Hepatocyte (in vitro differentiated cells): ENCODE measurements around the gene NUAK1. TPM values are rescaled to one million over a fixed set of nuclear protein-coding genes. Genes with fewer than 3 reads are reported as not detected.

Experiments used
- DNase-seq: peaks from one replicate; pipeline ENCODE4 v3.0.0-alpha.2; 2016; ENCODE audit warnings: low spot score
- H2AFZ ChIP-seq: fragments of 200-600 bp; sonication (generic); 2 replicates; pipeline ENCODE4 v1.6.0; 2016; ENCODE audit warnings: antibody characterized with exemption, mild to moderate bottlenecking
- H3K27ac ChIP-seq: fragments of 200-600 bp; sonication (generic); 2 replicates; pipeline ENCODE4 v1.5.1; 2016; ENCODE audit warnings: mild to moderate bottlenecking
- H3K27me3 ChIP-seq: fragments of 200-600 bp; sonication (generic); 2 replicates; pipeline ENCODE4 v1.6.1; 2016
- H3K36me3 ChIP-seq: fragments of 200-600 bp; sonication (generic); replicated peaks from 2 replicates; pipeline ENCODE4 v1.5.1; 2016; ENCODE audit warnings: low read depth; ENCODE audit not compliant: insufficient read depth
- H3K4me1 ChIP-seq: fragments of 200-600 bp; sonication (generic); 2 replicates; pipeline ENCODE4 v1.5.1; 2016; ENCODE audit warnings: mild to moderate bottlenecking, moderate library complexity; ENCODE audit not compliant: insufficient read depth
- H3K4me2 ChIP-seq: fragments of 200-600 bp; sonication (generic); 2 replicates; pipeline ENCODE4 v1.6.0; 2016
- H3K4me3 ChIP-seq: fragments of 200-600 bp; sonication (generic); 2 replicates; pipeline ENCODE4 v1.5.1; 2016; ENCODE audit warnings: mild to moderate bottlenecking
- H3K79me2 ChIP-seq: fragments of 200-600 bp; sonication (generic); 2 replicates; pipeline ENCODE4 v1.6.0; 2017; ENCODE audit warnings: mild to moderate bottlenecking
- H3K9me2 ChIP-seq: fragments of 200-600 bp; sonication (generic); replicated peaks from 2 replicates; pipeline ENCODE4 v1.6.0; 2017; ENCODE audit warnings: mild to moderate bottlenecking; ENCODE audit not compliant: insufficient read depth
- H3K9me3 ChIP-seq: fragments of 200-600 bp; sonication (generic); 2 replicates; pipeline ENCODE4 v1.5.1; 2016; ENCODE audit warnings: low read depth, mild to moderate bottlenecking
- H4K20me1 ChIP-seq: fragments of 200-600 bp; sonication (generic); 2 replicates; pipeline ENCODE4 v1.6.0; 2016; ENCODE audit warnings: mild to moderate bottlenecking; ENCODE audit not compliant: insufficient read depth, poor library complexity, severe bottlenecking
- EZH2 ChIP-seq: fragments of 200-600 bp; sonication (generic); IDR thresholded peaks from 2 replicates; pipeline ENCODE4 v1.6.1; 2016; ENCODE audit warnings: antibody characterized with exemption, mild to moderate bottlenecking, borderline replicate concordance
- EZH2phosphoT487 ChIP-seq: fragments of 200-600 bp; sonication (generic); IDR thresholded peaks from one replicate; pipeline ENCODE4 v1.6.1; 2018; ENCODE audit warnings: antibody characterized with exemption, mild to moderate bottlenecking, low read depth, moderate library complexity; ENCODE audit not compliant: unreplicated experiment, severe bottlenecking
- WGBS: methylation state at CpG from one replicate; pipeline ENCODE4 v1.1.6; 2016; ENCODE audit warnings: low lambda C conversion rate; ENCODE audit errors: missing lambda C conversion rate; 5-methylcytosine and 5-hydroxymethylcytosine counted together
- polyA plus RNA-seq: library from polyadenylated mRNA; unstranded; fragments of >200 nt; fragmentation: Nextera tagmentation; extraction: Ambion mirVana; gene quantifications from 2 replicates; pipeline ENCODE4 v1.2.1, GENCODE V29; 2016
- total RNA-seq: library from RNA; depleted of rRNA; stranded (reverse); fragments of >200 nt; gene quantifications from 2 replicates; pipeline ENCODE4 v1.2.3, GENCODE V29; 2014
- TF ChIP-seq, protein P1 (sequence below): fragments of 200-600 bp; sonication (generic); IDR thresholded peaks from 2 replicates; pipeline ENCODE4 v1.5.1; 2016; ENCODE audit warnings: antibody characterized with exemption, mild to moderate bottlenecking; ENCODE audit not compliant: poor library complexity

NUAK1 gene
- total and polyA plus RNA-seq, 2 experiments from 2014 or later, result 3.5 to 13.0 TPM

DNA sequence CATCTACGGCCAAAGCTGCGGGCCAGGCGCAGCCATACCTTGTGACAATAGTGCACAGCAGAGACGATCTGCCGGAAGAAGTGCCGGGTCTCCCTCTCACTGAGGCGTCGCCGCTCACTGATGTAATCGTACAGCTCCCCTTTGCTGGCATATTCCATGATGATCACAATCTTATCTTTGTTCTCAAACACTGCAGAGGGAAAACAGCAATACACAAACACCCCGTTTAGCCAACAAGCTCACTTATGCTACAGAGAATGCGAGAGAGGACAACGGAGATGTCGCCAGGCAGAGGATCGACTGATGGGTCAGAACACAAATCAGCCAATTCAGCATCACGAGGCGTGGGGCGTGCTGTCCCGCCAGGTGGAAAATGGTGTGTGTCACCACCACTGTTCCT, 52.1 kb downstream of the NUAK1 start:
- Histone ChIP-seq H3K36me3 (no peaks in the 10 kb centered on the region), H3K27me3 (no peaks in the 10 kb centered on the region), H3K4me3 (no peak overlapping the region), H3K4me1 (peaks cover 26% of the 10 kb centered on the region), H2AFZ (no peak overlapping the region), H3K79me2 (peaks cover 7% of the 10 kb centered on the region), H3K9me3 (no peaks in the 10 kb centered on the region), H3K9me2 (no peaks in the 10 kb centered on the region), H3K27ac (no peak overlapping the region), H3K4me2 (no peak overlapping the region), H4K20me1 (no peaks in the 10 kb centered on the region)
- no peak for DNase-seq
- 98% methylated on average over 19 of the region's 19 CpGs for WGBS
- TF ChIP-seq EZH2phosphoT487 (no peak), EZH2 (no peak)
- TF ChIP-seq, protein P1, sequence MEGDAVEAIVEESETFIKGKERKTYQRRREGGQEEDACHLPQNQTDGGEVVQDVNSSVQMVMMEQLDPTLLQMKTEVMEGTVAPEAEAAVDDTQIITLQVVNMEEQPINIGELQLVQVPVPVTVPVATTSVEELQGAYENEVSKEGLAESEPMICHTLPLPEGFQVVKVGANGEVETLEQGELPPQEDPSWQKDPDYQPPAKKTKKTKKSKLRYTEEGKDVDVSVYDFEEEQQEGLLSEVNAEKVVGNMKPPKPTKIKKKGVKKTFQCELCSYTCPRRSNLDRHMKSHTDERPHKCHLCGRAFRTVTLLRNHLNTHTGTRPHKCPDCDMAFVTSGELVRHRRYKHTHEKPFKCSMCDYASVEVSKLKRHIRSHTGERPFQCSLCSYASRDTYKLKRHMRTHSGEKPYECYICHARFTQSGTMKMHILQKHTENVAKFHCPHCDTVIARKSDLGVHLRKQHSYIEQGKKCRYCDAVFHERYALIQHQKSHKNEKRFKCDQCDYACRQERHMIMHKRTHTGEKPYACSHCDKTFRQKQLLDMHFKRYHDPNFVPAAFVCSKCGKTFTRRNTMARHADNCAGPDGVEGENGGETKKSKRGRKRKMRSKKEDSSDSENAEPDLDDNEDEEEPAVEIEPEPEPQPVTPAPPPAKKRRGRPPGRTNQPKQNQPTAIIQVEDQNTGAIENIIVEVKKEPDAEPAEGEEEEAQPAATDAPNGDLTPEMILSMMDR, result no peak

GRCh38 chr12:106085213-106085612, 53.5 kb downstream of the NUAK1 start:
- Histone ChIP-seq H3K79me2 (peaks cover 7% of the 10 kb centered on the region), H4K20me1 (no peaks in the 10 kb centered on the region), H3K36me3 (no peaks in the 10 kb centered on the region), H3K27me3 (no peaks in the 10 kb centered on the region), H3K4me2 (no peak overlapping the region), H3K9me3 (no peaks in the 10 kb centered on the region), H3K4me1 (peaks cover 21% of the 10 kb centered on the region), H2AFZ (no peak overlapping the region), H3K9me2 (no peaks in the 10 kb centered on the region), H3K27ac (no peak overlapping the region), H3K4me3 (no peak overlapping the region)
- TF ChIP-seq EZH2phosphoT487 (no peak), EZH2 (no peak)
- TF ChIP-seq, protein P1, result no peak
- WGBS, result 85% methylated on average over 2 of the region's 2 CpGs
- no peak for DNase-seq

- Histone ChIP-seq H3K4me1 (peaks cover 25% of the 10 kb centered on the region), H3K9me3 (no peaks in the 10 kb centered on the region), H3K27ac (no peak overlapping the region), H3K36me3 (no peaks in the 10 kb centered on the region), H4K20me1 (no peaks in the 10 kb centered on the region), H2AFZ (no peak overlapping the region), H3K4me2 (no peak overlapping the region), H3K9me2 (no peaks in the 10 kb centered on the region), H3K79me2 (peaks cover 7% of the 10 kb centered on the region), H3K4me3 (no peak overlapping the region), H3K27me3 (no peaks in the 10 kb centered on the region)
- no peak for DNase-seq
- 70% methylated on average over 3 of the region's 3 CpGs for WGBS
- TF ChIP-seq EZH2phosphoT487, result no peak
- TF ChIP-seq, protein P1, result no peak
- no peak for TF ChIP-seq EZH2
These were observed 54.0 kb downstream of the NUAK1 start for GRCh38 chr12:106084759-106085158.
